CD14-positive monocyte (primary cell): Measurements from ENCODE around the gene AMOTL1. TPM values are rescaled to one million over a fixed set of nuclear protein-coding genes. Genes with fewer than 3 reads are reported as not detected.

Experiments
- DNase-seq, 3 donors: peaks; one replicate each; pipeline ENCODE4 v3.0.0-alpha.2; 2011 to 2022
- H2AFZ ChIP-seq: 2 replicates; pipeline ENCODE4 v1.6.0; 2012; ENCODE audit warnings: mild to moderate bottlenecking, low read depth, low read length, inconsistent platforms; ENCODE audit not compliant: insufficient read depth, poor library complexity, severe bottlenecking
- H3K27ac ChIP-seq, 2 donors: 1 replicate in 1 of 2; 2 replicates in 1 of 2; pipeline ENCODE4 v1.5.1; 2012 to 2013; ENCODE audit warnings: low read length in 2 of 2, control low read depth in 1 of 2, inconsistent platforms in 1 of 2, low read depth in 1 of 2, mild to moderate bottlenecking in 1 of 2
- H3K27me3 ChIP-seq, 2 donors: one replicate each; pipeline versions ENCODE4 v1.6.0 to v1.6.1; 2011 to 2013; ENCODE audit warnings: low read length in 2 of 2; ENCODE audit not compliant: control insufficient read depth in 2 of 2, insufficient read depth in 2 of 2
- H3K36me3 ChIP-seq, 2 donors: replicated peaks in 1 of 2; 1 replicate in 1 of 2; 2 replicates in 1 of 2; pipeline versions ENCODE4 v1.5.1 to v1.6.1; 2012 to 2013; ENCODE audit warnings: low read length in 2 of 2, control low read depth in 1 of 2, inconsistent platforms in 1 of 2, mild to moderate bottlenecking in 1 of 2; ENCODE audit not compliant: insufficient read depth in 2 of 2, control insufficient read depth in 1 of 2
- H3K4me1 ChIP-seq, 2 donors: 1 replicate in 1 of 2; 2 replicates in 1 of 2; pipeline versions ENCODE4 v1.5.1 to v1.6.1; 2012 to 2013; ENCODE audit warnings: low read length in 2 of 2, control low read depth in 1 of 2, inconsistent platforms in 1 of 2, mild to moderate bottlenecking in 1 of 2, moderate library complexity in 1 of 2; ENCODE audit not compliant: insufficient read depth in 2 of 2, control insufficient read depth in 1 of 2
- H3K4me2 ChIP-seq: replicated peaks from 2 replicates; pipeline ENCODE3; 2012; ENCODE audit warnings: low read length, moderate library complexity, mild to moderate bottlenecking; ENCODE audit not compliant: poor library complexity, severe bottlenecking; ENCODE audit errors: extremely low read depth
- H3K4me3 ChIP-seq, 3 experiments: fragments of 200-600 bp in 1 of 3; sonication (generic) in 1 of 3; replicated peaks in 1 of 3; 1 replicate in 2 of 3; 2 replicates in 1 of 3; pipeline ENCODE4 v1.5.1; 2011 to 2013; ENCODE audit warnings: low read length in 3 of 3, mild to moderate bottlenecking in 3 of 3, control low read depth in 2 of 3, low read depth in 2 of 3, inconsistent platforms in 1 of 3, moderate library complexity in 1 of 3
- H3K79me2 ChIP-seq: 2 replicates; pipeline ENCODE4 v1.6.0; 2012; ENCODE audit warnings: mild to moderate bottlenecking, control low read depth, inconsistent platforms, low read length, moderate library complexity; ENCODE audit not compliant: insufficient read depth
- H3K9ac ChIP-seq: 2 replicates; pipeline ENCODE4 v1.6.0; 2017; ENCODE audit warnings: low read length, mild to moderate bottlenecking; ENCODE audit not compliant: insufficient read depth, poor library complexity, severe bottlenecking
- H3K9me3 ChIP-seq, 2 donors: replicated peaks in 1 of 2; 1 replicate in 1 of 2; 2 replicates in 1 of 2; pipeline versions ENCODE4 v1.5.1 to v1.6.1; 2012 to 2013; ENCODE audit warnings: low read length in 2 of 2, control low read depth in 1 of 2; ENCODE audit not compliant: control insufficient read depth in 1 of 2, insufficient read depth in 1 of 2
- H4K20me1 ChIP-seq: 2 replicates; pipeline ENCODE4 v1.6.0; 2012; ENCODE audit warnings: mild to moderate bottlenecking, low read length, control low read depth, moderate library complexity; ENCODE audit not compliant: insufficient read depth
- H3K27ac Mint-ChIP-seq, 7 donors: one replicate each; pipeline ENCODE4 v1.8.0; 2020; ENCODE audit warnings: mild to moderate bottlenecking in 7 of 7, mixed read lengths in 7 of 7, moderate library complexity in 6 of 7, inconsistent platforms in 2 of 7
- H3K27me3 Mint-ChIP-seq, 3 donors: one replicate each; pipeline ENCODE4 v1.8.0; 2021 to 2022; ENCODE audit warnings: low read depth in 3 of 3, mild to moderate bottlenecking in 3 of 3, mixed read lengths in 3 of 3, moderate library complexity in 3 of 3, inconsistent platforms in 1 of 3
- H3K36me3 Mint-ChIP-seq, 2 donors: one replicate each; pipeline ENCODE4 v1.8.0; 2020; ENCODE audit warnings: mixed read lengths in 2 of 2, inconsistent platforms in 1 of 2, mild to moderate bottlenecking in 1 of 2
- H3K4me1 Mint-ChIP-seq: one replicate; pipeline ENCODE4 v1.8.0; 2020; ENCODE audit warnings: mild to moderate bottlenecking, mixed read lengths
- H3K4me3 Mint-ChIP-seq, 2 donors: one replicate each; pipeline ENCODE4 v1.8.0; 2020; ENCODE audit warnings: mild to moderate bottlenecking in 2 of 2, mixed read lengths in 2 of 2, moderate library complexity in 1 of 2
- H3K9me3 Mint-ChIP-seq, 7 donors: one replicate each; pipeline ENCODE4 v1.8.0; 2020 to 2022; ENCODE audit warnings: mixed read lengths in 7 of 7, mild to moderate bottlenecking in 6 of 7, moderate library complexity in 6 of 7, inconsistent platforms in 2 of 7
- CTCF ChIP-seq: fragments of 200-600 bp; IDR thresholded peaks from one replicate; pipeline ENCODE4 v1.8.0; 2022; ENCODE audit warnings: antibody characterized with exemption, mild to moderate bottlenecking
- WGBS: methylation state at CpG from one replicate; pipeline ENCODE4 v1.1.5; 2013; ENCODE audit warnings: missing lambda C conversion rate; ENCODE audit not compliant: insufficient coverage; 5-methylcytosine and 5-hydroxymethylcytosine counted together
- intact Hi-C, 2 donors: fragments of 100-400 bp; cut with micrococcal nuclease; formaldehyde crosslinking; loops; one replicate each; pipeline versions ENCODE4 v1.15.0 to v1.15.1; 2023
- polyA plus RNA-seq, 3 donors: library from polyadenylated mRNA; depleted of rRNA in 1 of 3; unstranded in 2 of 3; stranded (reverse) in 1 of 3; fragments of 300-500 nt in 2 of 3; fragments of >200 nt in 1 of 3; fragmentation: Illumina TruSeq in 2 of 3; gene quantifications; 1 replicate in 2 of 3; 2 replicates in 1 of 3; pipeline ENCODE4 v1.2.3, GENCODE V29; 2012 to 2021

AMOTL1 gene
- polyA plus RNA-seq, 3 donors, result 0.41 to 0.66 (median 0.46) TPM

- intact Hi-C loops, result no loop called here
- H3K9ac ChIP-seq, result peak overlapping the region; percentile 47
- peak overlapping the region; percentile 87 to 97 for H3K4me3 Mint-ChIP-seq
- H3K27me3 ChIP-seq, result peaks cover 40 to 43% of the 10 kb centered on the region in 2 donors
- peaks cover 0 to 10% (median 2%) of the 10 kb centered on the region in 7 donors for H3K9me3 Mint-ChIP-seq
- H3K4me2 ChIP-seq, result peak overlapping the region; percentile 78
- H3K4me1 Mint-ChIP-seq, result peaks cover 14% of the 10 kb centered on the region
- peaks cover 12 to 19% of the 10 kb centered on the region in 2 donors for H3K4me1 ChIP-seq
- H3K36me3 Mint-ChIP-seq, result peaks cover 2 to 4% of the 10 kb centered on the region in 2 donors
- DNase-seq, result no peak
- WGBS, result under 1% methylated on average over 74 of the region's 82 CpGs
- H3K4me3 ChIP-seq, result peak overlapping the region; percentile 35 to 75 (median 43)
- no peaks in the 10 kb centered on the region for H3K79me2 ChIP-seq
- H3K9me3 ChIP-seq, result peaks cover 0 to 7% of the 10 kb centered on the region in 2 donors
- peak overlapping the region; percentile 85 for H2AFZ ChIP-seq
- H4K20me1 ChIP-seq, result no peaks in the 10 kb centered on the region
- peak overlapping the region in 1 of 7 donors; percentile 54 for H3K27ac Mint-ChIP-seq
- TF ChIP-seq CTCF, result no peak
- H3K36me3 ChIP-seq, result no peaks in the 10 kb centered on the region
- peaks cover 16 to 24% (median 16%) of the 10 kb centered on the region in 3 donors for H3K27me3 Mint-ChIP-seq
- no peak overlapping the region for H3K27ac ChIP-seq
These were observed 27.8 kb upstream of the AMOTL1 start for GRCh38 chr11:94740083-94741021.

GRCh38 chr11:94741022-94741679, 27.0 kb upstream of the AMOTL1 start:
- peak overlapping the region; percentile 35 to 75 (median 43) for H3K4me3 ChIP-seq
- intact Hi-C loops, result no loop called here
- peak overlapping the region in 3 of 7 donors; percentile 3 to 54 (median 51) for H3K27ac Mint-ChIP-seq
- H3K9me3 ChIP-seq, result peaks cover 0 to 7% of the 10 kb centered on the region in 2 donors
- TF ChIP-seq CTCF, result peak; percentile 34
- H3K4me1 Mint-ChIP-seq, result peaks cover 14% of the 10 kb centered on the region
- H3K27me3 ChIP-seq, result peaks cover 40 to 43% of the 10 kb centered on the region in 2 donors
- peak overlapping the region; percentile 78 for H3K4me2 ChIP-seq
- WGBS, result under 1% methylated on average over 23 of the region's 35 CpGs
- H3K79me2 ChIP-seq, result no peaks in the 10 kb centered on the region
- H2AFZ ChIP-seq, result peak overlapping the region; percentile 85
- H4K20me1 ChIP-seq, result no peaks in the 10 kb centered on the region
- H3K9me3 Mint-ChIP-seq, result peaks cover 0 to 10% (median 2%) of the 10 kb centered on the region in 7 donors
- peak overlapping the region; percentile 47 for H3K9ac ChIP-seq
- H3K27ac ChIP-seq, result no peak overlapping the region
- peaks cover 2 to 4% of the 10 kb centered on the region in 2 donors for H3K36me3 Mint-ChIP-seq
- peaks cover 12 to 19% of the 10 kb centered on the region in 2 donors for H3K4me1 ChIP-seq
- DNase-seq, result peak; percentile 7 to 18 (median 8)
- H3K36me3 ChIP-seq, result no peaks in the 10 kb centered on the region
- peaks cover 16 to 21% (median 16%) of the 10 kb centered on the region in 3 donors for H3K27me3 Mint-ChIP-seq
- H3K4me3 Mint-ChIP-seq, result peak overlapping the region; percentile 87 to 97
